ENCODE results near the gene BOD1L1. TPM values are rescaled to one million over a fixed set of nuclear protein-coding genes. Genes with fewer than 3 reads are reported as not detected.

Gene BOD1L1
- total RNA-seq, 1 experiment from 2014 or later = 37.2 TPM

- no peaks in the 10 kb centered on the region for H3K4me1 Mint-ChIP-seq (ENCODE audit: low read depth, unreplicated experiment)
- BruUV-seq (replicated peaks) = no TSS peak
- H3K27me3 Mint-ChIP-seq (ENCODE audit: insufficient read depth, unreplicated experiment) = peaks cover 8% of the 10 kb centered on the region
- H3K27ac Mint-ChIP-seq (ENCODE audit: unreplicated experiment) = peak within 1 kb of the TSS; percentile 96
- H3K9me3 Mint-ChIP-seq (ENCODE audit: unreplicated experiment) = no peaks in the 10 kb centered on the region
- Histone ChIP-seq H3K4me1 (no peaks in the 10 kb centered on the region), H3K27me3 (replicated peaks; ENCODE audit: control insufficient read depth, insufficient read depth, low read length) (no peaks in the 10 kb centered on the region), H3K4me3 (ENCODE audit: low read depth, low read length) (peak within 1 kb of the TSS; percentile 74), H3K36me3 (ENCODE audit: control insufficient read depth, insufficient read depth, low read length) (no peaks in the 10 kb centered on the region), H3K9me3 (no peaks in the 10 kb centered on the region)
- peaks cover 7% of the 10 kb centered on the region for H3K36me3 Mint-ChIP-seq (ENCODE audit: insufficient read depth, unreplicated experiment)
- H3K4me3 Mint-ChIP-seq (ENCODE audit: unreplicated experiment) = peak within 1 kb of the TSS; percentile 100
- TF ChIP-seq, protein P1, sequence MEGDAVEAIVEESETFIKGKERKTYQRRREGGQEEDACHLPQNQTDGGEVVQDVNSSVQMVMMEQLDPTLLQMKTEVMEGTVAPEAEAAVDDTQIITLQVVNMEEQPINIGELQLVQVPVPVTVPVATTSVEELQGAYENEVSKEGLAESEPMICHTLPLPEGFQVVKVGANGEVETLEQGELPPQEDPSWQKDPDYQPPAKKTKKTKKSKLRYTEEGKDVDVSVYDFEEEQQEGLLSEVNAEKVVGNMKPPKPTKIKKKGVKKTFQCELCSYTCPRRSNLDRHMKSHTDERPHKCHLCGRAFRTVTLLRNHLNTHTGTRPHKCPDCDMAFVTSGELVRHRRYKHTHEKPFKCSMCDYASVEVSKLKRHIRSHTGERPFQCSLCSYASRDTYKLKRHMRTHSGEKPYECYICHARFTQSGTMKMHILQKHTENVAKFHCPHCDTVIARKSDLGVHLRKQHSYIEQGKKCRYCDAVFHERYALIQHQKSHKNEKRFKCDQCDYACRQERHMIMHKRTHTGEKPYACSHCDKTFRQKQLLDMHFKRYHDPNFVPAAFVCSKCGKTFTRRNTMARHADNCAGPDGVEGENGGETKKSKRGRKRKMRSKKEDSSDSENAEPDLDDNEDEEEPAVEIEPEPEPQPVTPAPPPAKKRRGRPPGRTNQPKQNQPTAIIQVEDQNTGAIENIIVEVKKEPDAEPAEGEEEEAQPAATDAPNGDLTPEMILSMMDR (IDR thresholded peaks at IDR 0.05; ENCODE audit: insufficient read depth in 1 of 2, low read depth in 1 of 2, low read length in 1 of 2, severe bottlenecking in 1 of 2, unreplicated experiment in 1 of 2) = no peak
- POLR2A ChIA-PET = no interaction called here
- DNase-seq = peak in 1 of 2 experiments; percentile 49
- intact Hi-C loops (cut with micrococcal nuclease; ENCODE audit: unreplicated experiment) = loop anchor here (10.0 kb wide), 2 partner anchors 139 to 299 kb away; no protein-coding TSS in a partner anchor
- CTCF ChIA-PET = interaction anchor here (0.6 to 1.2 kb wide), 4 partner anchors 11 to 691 kb away, joined by 3 to 8 read pairs (median 4); no protein-coding TSS in a partner anchor
These were observed 83.5 kb downstream of the BOD1L1 start, which contains the start of gene NKX3-2 for GRCh38 chr4:13543839-13544605. Gene NKX3-2 (minus strand): TSS chr4:13544508. CDS start chr4:13544414, 94 bp downstream.

DNA sequence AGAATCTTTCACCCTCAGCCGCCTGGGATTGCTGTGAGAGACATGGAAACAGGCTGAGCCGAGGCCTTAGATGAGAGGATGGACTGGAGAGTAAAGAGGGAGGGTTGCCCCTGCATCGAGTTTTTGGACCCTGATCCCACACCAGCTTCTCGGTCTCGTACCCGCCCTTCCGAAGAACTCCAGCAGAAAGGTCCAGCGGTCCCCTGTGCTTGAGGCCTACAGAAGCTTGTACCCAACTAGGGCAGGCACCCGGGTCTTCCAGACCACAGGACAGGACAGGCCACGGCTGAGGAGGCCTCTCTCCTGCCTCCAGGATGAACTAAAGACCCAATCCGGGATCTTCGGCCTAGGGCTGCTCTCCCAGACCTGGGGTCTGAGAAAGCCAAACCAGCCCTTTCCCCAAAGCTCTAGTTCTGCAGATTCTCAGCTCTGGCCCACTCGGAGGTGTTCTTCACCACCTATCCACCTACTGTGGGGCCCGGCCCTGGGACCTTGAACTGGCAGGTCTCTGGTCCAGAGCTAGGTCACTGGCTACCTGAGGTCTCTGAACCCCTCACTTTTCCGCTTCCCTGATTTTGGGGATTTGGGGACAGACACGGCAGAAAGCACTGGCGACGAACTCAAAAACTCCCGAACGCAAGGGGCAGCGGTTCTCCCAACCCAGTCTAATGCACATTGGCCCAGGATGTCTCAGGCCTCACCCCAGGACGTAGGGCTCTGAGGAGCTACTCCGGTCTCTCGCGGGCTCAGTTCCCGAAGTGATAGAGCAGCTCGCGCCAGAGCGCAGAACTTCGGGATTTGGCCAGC lies 84.3 kb downstream of the BOD1L1 start:
- no peak for DNase-seq
- H3K36me3 ChIP-seq (ENCODE audit: control insufficient read depth, insufficient read depth, low read length) = no peaks in the 10 kb centered on the region
- H3K27ac Mint-ChIP-seq (ENCODE audit: unreplicated experiment) = no peak overlapping the region

More for the DNA sequence above, 84.3 kb downstream of the BOD1L1 start:
- H3K36me3 Mint-ChIP-seq (ENCODE audit: insufficient read depth, unreplicated experiment) = peaks cover 7% of the 10 kb centered on the region
- Histone ChIP-seq H3K27me3 (replicated peaks; ENCODE audit: control insufficient read depth, insufficient read depth, low read length) (no peaks in the 10 kb centered on the region), H3K4me3 (ENCODE audit: low read depth, low read length) (no peak overlapping the region), H3K9me3 (no peaks in the 10 kb centered on the region), H3K4me1 (no peaks in the 10 kb centered on the region)
- H3K9me3 Mint-ChIP-seq (ENCODE audit: unreplicated experiment) = no peaks in the 10 kb centered on the region
- TF ChIP-seq, protein P1 (IDR thresholded peaks at IDR 0.05; ENCODE audit: insufficient read depth in 1 of 2, low read depth in 1 of 2, low read length in 1 of 2, severe bottlenecking in 1 of 2, unreplicated experiment in 1 of 2) = no peak
- intact Hi-C loops (cut with micrococcal nuclease; ENCODE audit: unreplicated experiment) = loop anchor here (10.0 kb wide), 2 partner anchors 138 to 298 kb away; no protein-coding TSS in a partner anchor
- peaks cover 10% of the 10 kb centered on the region for H3K27me3 Mint-ChIP-seq (ENCODE audit: insufficient read depth, unreplicated experiment)
- H3K4me3 Mint-ChIP-seq (ENCODE audit: unreplicated experiment) = no peak overlapping the region
- POLR2A ChIA-PET = no interaction called here
- no TSS peak for BruUV-seq (replicated peaks)
- H3K4me1 Mint-ChIP-seq (ENCODE audit: low read depth, unreplicated experiment) = no peaks in the 10 kb centered on the region
- CTCF ChIA-PET = interaction anchor here (1.2 kb wide), 1 partner anchor 691 kb away, joined by 3 read pairs; no protein-coding TSS in a partner anchor

All from Caco-2 (cell line).